A549 (cell line): Measurements from ENCODE around the gene COL6A6.

Experiments used
- ESRRA ChIP-seq: fragments of 150-350 bp; IDR thresholded peaks from 2 replicates; pipeline ENCODE4 v1.6.1; 2014; ENCODE audit warnings: mild to moderate bottlenecking, low read length, borderline replicate concordance
- REST ChIP-seq: fragments of 200-600 bp; sonication (generic); IDR thresholded peaks from 2 replicates; pipeline ENCODE4 v1.6.1; 2016; ENCODE audit warnings: antibody characterized with exemption, mild to moderate bottlenecking, moderate library complexity
- RNF2 ChIP-seq: fragments of 200-600 bp; sonication (generic); IDR thresholded peaks from 2 replicates; pipeline ENCODE4 v1.6.1; 2016; ENCODE audit warnings: low read depth, mild to moderate bottlenecking, antibody characterized with exemption, moderate library complexity, borderline replicate concordance
- ZFP36 ChIP-seq: fragments of 450-650 bp; IDR thresholded peaks from 2 replicates; pipeline ENCODE4 v1.6.1; 2014; ENCODE audit warnings: borderline replicate concordance; ENCODE audit not compliant: partially characterized antibody

DNA sequence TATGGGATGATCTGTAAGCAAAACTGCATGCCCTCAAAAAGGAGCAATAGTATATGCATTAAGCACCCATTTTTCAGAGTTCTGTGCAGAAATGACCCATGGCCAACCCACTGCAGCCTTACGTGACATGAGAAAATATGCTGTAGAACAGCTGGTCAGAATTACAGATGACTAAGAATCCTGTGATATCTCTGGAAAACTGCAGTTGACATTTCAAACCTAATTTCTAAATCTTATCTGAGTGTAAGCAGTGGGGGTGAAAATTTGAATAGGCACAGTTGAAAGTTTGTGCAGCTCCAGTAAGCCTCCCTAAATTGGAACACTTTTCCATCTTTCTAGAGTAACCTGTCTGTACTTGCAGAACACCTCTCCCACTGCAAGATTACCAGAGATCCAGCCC lies 28.7 kb upstream of the COL6A6 start:
- TF ChIP-seq RNF2 (no peak), ZFP36 (no peak), ESRRA (no peak), REST (no peak)
